Hematopoietic multipotent progenitor cell treated with erythropoietin and hydrocortisone succinate and interleukin-3 and kit ligand, for 4 days (in vitro differentiated cells): ENCODE results near the gene SLC44A5.
"Not testable (repeated sequence)": the region's sequence is repeated elsewhere in the genome, so short reads cannot be mapped to it uniquely, and the experiment has no call there.

Experiments used
- DNase-seq: peaks from one replicate; pipeline ENCODE4 v3.0.0-alpha.2; 2015

Gene SLC44A5

GRCh38 chr1:75354267-75354666, 256.6 kb downstream of the SLC44A5 start:
- not testable (repeated sequence) for DNase-seq

GRCh38 chr1:75353051-75353450, 257.9 kb downstream of the SLC44A5 start:
- no peak for DNase-seq

DNA sequence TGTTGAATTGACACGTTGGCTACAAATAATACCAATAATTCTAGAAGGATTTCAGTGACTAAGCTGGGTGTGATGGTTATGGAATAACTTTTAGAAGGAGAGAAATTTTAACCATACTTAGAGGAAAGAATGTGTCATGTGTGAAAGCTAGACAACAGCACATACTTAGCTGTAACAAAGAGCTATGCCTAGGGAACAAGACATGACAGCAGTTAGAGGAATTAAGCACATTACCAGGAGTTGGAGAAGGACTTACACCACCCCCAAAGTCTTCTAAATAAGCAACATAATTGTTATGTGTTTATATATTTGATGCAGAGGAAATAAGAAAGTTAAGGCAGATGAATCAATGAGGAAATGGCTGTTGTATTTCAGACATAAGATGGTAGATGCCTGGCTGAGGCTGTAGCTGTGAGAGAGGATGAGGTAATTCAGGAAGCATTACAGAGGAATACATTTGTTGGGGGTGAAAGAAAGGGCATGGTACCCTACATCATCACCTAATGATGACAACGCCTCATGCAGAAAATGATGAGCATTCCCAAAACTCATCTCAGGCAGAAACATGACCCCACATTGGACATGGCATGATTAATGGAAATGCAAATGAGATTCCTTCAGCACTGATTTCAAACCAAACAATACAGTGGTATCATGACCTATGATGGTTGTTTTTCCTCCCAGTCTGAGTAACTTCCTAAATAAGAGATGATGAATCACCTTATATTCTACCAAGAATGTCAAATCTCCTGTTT, 265.2 kb downstream of the SLC44A5 start:
- no peak for DNase-seq

DNA sequence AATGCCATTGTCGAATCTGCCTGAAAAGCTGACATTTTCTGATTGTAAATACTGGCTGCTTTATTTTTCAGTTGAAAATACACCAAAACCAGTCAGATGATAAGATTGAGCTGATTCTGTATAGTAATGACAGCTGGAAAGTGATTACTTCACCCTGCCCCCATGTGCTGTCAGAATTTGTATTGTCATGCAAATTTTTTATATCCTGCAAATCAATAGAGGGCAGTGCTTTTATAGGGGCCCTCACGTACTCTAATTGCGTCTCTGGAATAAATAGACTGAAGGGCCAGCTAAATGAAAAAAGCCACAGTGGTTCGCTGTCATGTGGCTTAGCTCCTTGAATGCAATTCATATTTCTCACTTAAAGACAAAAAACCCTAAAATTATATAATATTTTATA, 268.1 kb downstream of the SLC44A5 start:
- DNase-seq: no peak

DNA sequence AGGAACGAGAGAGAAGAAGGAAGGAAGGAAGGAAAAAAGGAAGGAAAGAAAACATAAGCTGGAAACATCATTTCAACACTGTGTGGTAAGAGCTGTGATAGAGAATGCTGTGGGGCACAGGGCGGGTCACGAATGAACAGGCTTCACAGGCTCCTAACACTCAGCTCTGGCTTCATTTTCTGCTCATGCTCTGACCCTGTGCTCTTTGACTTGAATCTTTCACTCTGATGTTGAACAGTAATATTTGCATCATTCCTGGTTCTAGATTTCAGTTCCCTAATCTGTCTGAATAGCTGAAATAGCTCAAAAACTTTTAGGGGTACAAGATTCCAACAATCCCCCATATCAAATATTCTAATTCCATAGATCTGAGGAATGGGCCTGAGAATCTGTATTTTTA, 269.4 kb downstream of the SLC44A5 start:
- DNase-seq: no peak

- DNase-seq: no peak
These were observed 272.1 kb downstream of the SLC44A5 start for GRCh38 chr1:75338616-75339483.

- DNase-seq: no peak
These were observed 276.0 kb downstream of the SLC44A5 start for GRCh38 chr1:75334876-75335389.

DNA sequence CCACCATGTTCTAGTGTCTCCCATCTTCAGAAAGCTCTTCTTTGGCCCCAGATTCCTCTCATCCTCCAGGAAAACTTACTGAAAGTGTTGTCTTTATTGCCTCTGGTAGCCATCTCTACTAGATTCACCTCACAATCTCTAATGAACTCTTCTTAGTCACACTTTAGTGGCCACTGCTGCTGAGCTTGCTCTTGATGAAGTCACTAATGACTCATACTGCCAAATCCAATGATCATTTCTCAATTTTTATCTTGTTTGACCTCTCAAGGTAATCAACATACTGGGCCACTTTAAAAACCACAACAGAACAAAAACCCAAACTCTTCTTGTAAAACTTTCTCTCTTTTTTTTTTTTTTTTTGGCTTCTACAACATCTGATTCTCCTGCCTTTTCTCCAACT, 280.3 kb downstream of the SLC44A5 start:
- DNase-seq: no peak

DNA sequence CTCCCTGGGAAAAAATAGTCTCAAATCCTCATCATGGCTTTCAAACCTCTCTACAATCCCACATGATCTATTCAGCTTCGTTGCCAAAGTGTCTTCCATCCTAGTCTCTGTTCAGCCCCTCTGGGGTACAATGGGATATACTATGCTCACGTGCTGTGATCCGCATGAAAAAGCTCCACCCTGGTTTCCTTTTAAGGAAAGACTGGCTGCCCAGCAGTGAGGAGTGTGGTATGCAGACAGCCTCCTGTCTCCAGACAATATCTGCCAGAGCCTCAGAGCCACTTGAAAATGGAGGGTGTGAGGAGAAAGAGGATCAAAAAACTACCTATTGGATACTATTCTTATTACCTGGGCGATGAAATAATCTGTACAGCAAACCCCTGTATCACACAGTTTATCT, 282.2 kb downstream of the SLC44A5 start:
- DNase-seq: no peak

DNA sequence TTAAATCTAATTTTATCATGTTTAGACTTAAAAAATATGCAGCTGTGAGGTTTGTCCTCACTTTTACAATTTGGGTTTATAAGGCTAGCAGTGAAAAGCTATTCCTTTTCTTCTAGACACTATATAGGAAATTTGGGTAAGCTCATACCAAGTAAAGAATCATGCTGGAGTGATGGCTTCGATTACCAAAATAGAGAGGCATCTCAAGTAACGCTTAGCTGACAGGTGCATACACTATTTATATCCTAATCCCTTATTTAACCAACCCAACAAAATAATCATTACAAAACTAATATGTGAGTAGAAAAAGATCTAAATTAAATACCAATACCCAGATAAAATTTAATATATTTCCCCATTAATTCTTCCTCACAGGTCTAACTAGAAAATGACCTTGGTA, 283.5 kb downstream of the SLC44A5 start:
- DNase-seq: no peak

GRCh38 chr1:75317976-75318375, 292.9 kb downstream of the SLC44A5 start:
- no peak for DNase-seq

- DNase-seq: no peak
These were observed 294.7 kb downstream of the SLC44A5 start for GRCh38 chr1:75316230-75316629.

GRCh38 chr1:75312620-75313019, 298.3 kb downstream of the SLC44A5 start:
- no peak for DNase-seq

DNA sequence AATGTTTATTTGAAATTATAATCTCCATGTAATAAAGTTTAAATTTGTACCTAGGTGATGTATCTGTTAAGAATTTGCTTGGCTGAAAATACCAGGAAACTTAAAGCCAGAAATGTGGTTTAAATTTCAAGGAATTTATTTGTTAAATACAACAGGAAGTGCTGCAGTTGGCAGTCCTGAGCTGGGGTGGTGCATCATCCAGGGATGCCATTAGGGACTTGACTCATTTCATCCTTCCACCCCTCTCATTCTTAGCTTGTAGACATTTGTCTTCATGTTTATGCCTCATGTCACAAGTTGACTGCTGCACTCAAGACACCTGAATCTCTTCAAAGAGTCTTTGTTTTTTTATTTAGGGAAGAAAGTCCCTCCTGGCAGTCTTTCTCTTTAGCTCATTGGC, 300.8 kb downstream of the SLC44A5 start:
- no peak for DNase-seq

GRCh38 chr1:75308365-75308764, 302.5 kb downstream of the SLC44A5 start:
- DNase-seq: no peak

- no peak for DNase-seq
These were observed 305.9 kb downstream of the SLC44A5 start for GRCh38 chr1:75305061-75305460.

DNA sequence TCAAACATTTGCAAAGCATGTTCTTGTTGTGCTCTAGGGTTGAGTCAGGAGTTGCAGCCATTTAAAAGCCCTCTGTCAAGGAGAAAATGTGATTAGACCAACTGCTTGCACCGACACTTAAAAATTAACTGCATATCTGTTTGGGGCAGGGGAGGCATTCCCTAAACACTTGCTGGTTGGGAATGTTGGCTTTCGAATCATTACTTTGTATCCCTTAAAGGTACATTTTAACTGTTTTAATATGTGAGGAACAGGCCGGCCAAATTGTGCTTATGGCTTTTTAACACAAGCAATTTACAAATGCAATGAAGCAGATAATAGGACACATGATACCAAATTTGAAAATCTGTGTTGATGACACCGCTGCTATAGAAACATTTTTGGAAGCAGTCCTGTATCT, 317.6 kb downstream of the SLC44A5 start:
- no peak for DNase-seq

DNA sequence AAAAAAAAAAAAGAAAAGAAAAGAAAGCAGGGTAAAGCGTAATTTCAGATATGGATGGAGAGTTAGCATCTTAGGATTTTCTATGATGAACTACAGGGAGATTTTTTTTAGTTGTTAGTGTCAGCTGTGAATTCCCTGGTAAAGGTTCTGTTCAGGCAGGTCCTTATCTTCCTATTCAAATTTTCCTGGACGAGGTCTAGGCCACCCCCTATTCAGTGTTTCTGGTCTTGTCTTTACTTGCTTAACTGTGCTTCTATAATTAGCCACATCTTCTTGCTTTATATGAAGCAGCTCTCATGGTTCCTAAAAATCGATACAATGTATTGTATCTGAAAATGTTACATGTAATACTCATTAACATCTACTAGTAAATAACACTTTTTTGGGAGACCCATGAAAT, 318.9 kb downstream of the SLC44A5 start:
- DNase-seq: no peak

DNA sequence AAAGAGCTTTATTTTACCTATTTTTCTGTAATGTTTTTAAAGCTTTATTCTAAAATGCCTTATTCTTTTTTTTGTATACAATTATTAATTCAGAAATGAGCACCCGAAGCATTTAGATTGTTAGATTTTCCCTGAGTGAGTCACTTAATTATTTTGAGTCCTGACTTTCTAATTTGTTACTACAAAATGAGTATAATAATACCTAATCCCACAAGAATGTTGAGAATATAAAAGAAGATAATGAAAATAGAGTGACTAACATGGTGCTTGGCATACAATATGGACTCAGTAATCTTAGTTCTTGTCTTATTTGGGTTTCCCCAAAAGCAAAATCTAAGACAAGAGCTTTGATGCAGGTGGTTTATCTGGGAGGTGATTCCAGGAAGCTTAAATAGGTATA, 334.5 kb downstream of the SLC44A5 start:
- no peak for DNase-seq

DNA sequence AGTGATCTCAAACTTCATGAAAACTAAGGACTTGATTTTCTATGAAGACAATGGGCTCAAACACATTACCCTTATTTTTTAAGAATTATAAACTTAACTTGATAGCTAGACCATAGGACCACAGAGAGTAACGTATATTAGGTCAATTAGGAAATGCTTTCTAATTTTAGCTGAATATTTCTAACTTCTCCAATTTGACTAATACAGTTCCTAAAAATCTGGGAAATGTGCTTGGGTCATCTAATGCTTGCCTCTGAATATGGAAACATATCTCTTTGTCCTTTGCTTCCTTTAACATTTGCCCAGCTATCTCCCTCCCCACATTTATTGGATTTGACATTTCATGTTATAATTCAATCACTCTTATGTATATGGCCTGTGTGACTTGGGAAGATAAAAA, 335.3 kb downstream of the SLC44A5 start:
- no peak for DNase-seq

DNA sequence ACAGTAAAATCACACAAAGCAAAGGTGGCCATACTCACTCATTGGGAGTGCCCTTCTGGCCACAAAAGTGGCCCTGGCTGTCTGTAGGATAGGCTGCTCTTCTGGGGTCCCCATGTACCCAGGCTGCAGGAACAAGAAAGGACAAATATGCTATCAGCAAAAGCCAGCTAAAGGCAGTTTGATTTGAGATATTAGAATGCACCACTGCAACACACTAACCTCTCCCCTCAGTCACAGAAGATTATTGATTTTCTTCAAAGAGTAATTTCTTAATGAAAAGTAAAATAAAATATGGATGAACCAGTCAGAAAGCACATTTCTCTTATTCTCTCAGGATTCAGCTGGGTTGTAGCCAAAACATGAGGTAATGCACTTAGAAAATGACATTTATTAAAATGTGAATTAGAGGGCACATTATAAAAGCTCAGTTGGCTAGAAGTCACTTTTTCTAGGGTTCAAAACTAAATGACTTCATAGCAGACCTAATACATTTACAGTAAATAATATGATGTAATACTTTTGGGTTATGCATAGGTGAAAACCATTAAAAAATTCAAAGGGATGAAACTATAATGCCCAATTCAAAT, 335.9 kb downstream of the SLC44A5 start:
- DNase-seq: no peak

DNA sequence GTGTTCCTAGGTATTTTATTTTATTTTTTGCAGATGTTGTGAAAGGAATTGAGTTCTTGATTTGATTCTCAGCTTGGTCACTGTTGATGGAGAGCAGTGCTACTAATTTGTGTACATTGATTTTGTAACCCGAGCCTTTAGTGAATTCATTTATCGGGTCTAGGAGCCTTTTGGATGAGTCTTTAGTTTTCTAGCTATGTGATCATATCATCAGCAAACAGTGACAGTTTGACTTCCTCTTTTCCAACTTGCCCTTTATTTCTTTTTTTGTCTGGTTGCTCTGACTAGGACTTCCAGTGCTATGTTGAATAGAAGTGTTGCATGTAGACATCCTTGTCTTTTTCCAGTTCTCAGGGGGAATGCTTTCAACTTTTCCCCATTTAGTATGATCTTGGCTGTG, 337.8 kb downstream of the SLC44A5 start:
- peak; percentile 47 for DNase-seq

- peak; percentile 58 for DNase-seq
These were observed 345.1 kb downstream of the SLC44A5 start for GRCh38 chr1:75265792-75266191.

DNA sequence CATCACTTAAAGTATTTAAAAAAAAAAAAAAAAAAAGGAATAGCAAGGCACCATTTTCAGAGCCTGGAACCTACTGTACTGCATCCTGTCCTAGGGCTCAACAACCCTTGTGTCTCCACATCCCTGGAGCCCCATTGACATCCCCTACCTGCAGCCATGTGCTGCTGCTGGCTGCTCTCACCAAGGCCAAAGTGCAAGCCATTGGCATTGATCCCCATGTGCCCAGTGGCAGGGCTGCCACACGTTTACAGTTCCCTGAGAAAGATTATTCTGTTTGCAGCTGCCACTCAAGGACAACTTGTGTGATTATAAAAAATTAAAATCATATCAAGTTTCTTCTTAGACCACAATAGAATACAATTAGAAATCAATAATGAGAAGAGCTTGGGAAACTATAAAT, 346.8 kb downstream of the SLC44A5 start:
- no peak for DNase-seq
